Transverse colon (tissue), 4 donors: ENCODE data around the gene TWIST2.

Source experiments
- CTCF ChIP-seq, 5 experiments: fragments of 200-600 bp in 3 of 5; fragments of 450-650 bp in 2 of 5; sonication (generic) in 3 of 5; IDR thresholded peaks; 1 replicate in 2 of 5; 2 replicates in 3 of 5; pipeline ENCODE4 v1.5.1; 2016 to 2017; ENCODE audit warnings: antibody characterized with exemption in 5 of 5, inconsistent platforms in 3 of 5, mild to moderate bottlenecking in 2 of 5, moderate library complexity in 1 of 5
- EP300 ChIP-seq: sonication (generic); formaldehyde crosslinking; IDR thresholded peaks from one replicate; pipeline ENCODE4 v1.6.1; 2017; ENCODE audit warnings: antibody characterized with exemption, low read depth
- POLR2AphosphoS5 ChIP-seq, 3 donors: sonication (generic); formaldehyde crosslinking; IDR thresholded peaks; one replicate each; pipeline ENCODE4 v1.6.1; 2016; ENCODE audit warnings: antibody characterized with exemption in 3 of 3

GRCh38 chr2:238868616-238869292 is 20.9 kb downstream of the TWIST2 start:
- TF ChIP-seq EP300 (no peak), CTCF (IDR thresholded peaks at IDR 0.05) (no peak), POLR2AphosphoS5 (IDR thresholded peaks at IDR 0.05) (peak; percentile 26 to 69 (median 59))
